HEK293T (cell line): ENCODE data around the gene KCND3.

Source experiments
- ARNT ChIP-seq: fragments of 450-650 bp; IDR thresholded peaks from 2 replicates; pipeline ENCODE4 v1.6.1; 2017; ENCODE audit warnings: mild to moderate bottlenecking
- BHLHE40 ChIP-seq: fragments of 450-650 bp; IDR thresholded peaks from 2 replicates; pipeline ENCODE4 v1.6.1; 2016; ENCODE audit warnings: mild to moderate bottlenecking, moderate library complexity, borderline replicate concordance
- CTBP1 ChIP-seq: fragments of 450-650 bp; IDR thresholded peaks from 2 replicates; pipeline ENCODE4 v1.6.1; 2016; ENCODE audit warnings: borderline replicate concordance
- ELF4 ChIP-seq: fragments of 450-650 bp; IDR thresholded peaks from 2 replicates; pipeline ENCODE4 v1.6.1; 2017; ENCODE audit warnings: antibody characterized with exemption
- FOXA1 ChIP-seq: fragments of 450-650 bp; IDR thresholded peaks from 2 replicates; pipeline ENCODE4 v1.6.1; 2016; ENCODE audit warnings: mild to moderate bottlenecking
- FOXK2 ChIP-seq: fragments of 450-650 bp; IDR thresholded peaks from 2 replicates; pipeline ENCODE4 v1.6.1; 2016; ENCODE audit warnings: mild to moderate bottlenecking
- FOXM1 ChIP-seq: fragments of 450-650 bp; IDR thresholded peaks from 2 replicates; pipeline ENCODE4 v1.6.1; 2017; ENCODE audit warnings: mild to moderate bottlenecking, borderline replicate concordance
- HDGF ChIP-seq: fragments of 450-650 bp; IDR thresholded peaks from 2 replicates; pipeline ENCODE4 v1.6.1; 2017; ENCODE audit warnings: antibody characterized with exemption, borderline replicate concordance
- L3MBTL2 ChIP-seq: fragments of 450-650 bp; conservative IDR thresholded peaks from 2 replicates; pipeline ENCODE4 v1.6.1; 2016; ENCODE audit warnings: mild to moderate bottlenecking
- NFRKB ChIP-seq: fragments of 450-650 bp; IDR thresholded peaks from 2 replicates; pipeline ENCODE4 v1.6.1; 2016; ENCODE audit warnings: mild to moderate bottlenecking, moderate library complexity
- PKNOX1 ChIP-seq: fragments of 450-650 bp; IDR thresholded peaks from 2 replicates; pipeline ENCODE4 v1.6.1; 2016
- SP1 ChIP-seq: fragments of 450-650 bp; IDR thresholded peaks from 2 replicates; pipeline ENCODE4 v1.6.1; 2017
- SUZ12 ChIP-seq: fragments of 450-650 bp; IDR thresholded peaks from 2 replicates; pipeline ENCODE4 v1.6.1; 2016; ENCODE audit warnings: mild to moderate bottlenecking
- ZNF384 ChIP-seq: fragments of 450-650 bp; IDR thresholded peaks from 2 replicates; pipeline ENCODE4 v1.6.1; 2016

DNA sequence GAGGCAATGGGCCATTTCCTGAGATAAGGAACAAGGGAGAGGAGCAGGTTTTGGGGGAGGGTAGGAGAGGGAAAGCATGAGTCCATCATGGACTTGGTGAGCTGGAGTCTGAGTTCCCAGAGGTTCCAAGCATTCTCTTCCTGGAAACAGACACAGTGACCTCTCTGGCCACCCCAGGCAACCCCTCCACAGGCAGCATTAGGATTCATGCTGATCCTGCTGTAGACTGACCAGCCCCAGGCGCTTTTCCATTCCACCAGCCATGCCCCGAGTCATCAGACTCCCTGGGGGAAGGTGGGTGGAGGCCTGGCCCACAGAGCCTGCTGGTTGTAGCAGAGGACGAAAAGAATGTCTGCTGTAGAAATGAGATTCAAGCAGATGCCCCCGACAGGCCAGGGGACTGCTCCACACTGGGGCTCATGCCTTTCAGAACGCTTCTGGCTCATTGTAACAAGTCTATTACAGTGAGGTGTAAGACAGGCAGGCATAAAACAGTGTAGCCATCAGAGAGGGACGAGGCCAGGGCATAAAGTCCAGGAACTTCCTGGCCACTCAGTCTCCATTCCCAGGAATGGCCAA lies 52.2 kb downstream of the KCND3 start:
- TF ChIP-seq ARNT (no peak), L3MBTL2 (no peak), FOXA1 (no peak), CTBP1 (no peak), FOXM1 (no peak), ELF4 (no peak), SUZ12 (no peak), HDGF (no peak), PKNOX1 (no peak), BHLHE40 (no peak), NFRKB (no peak), ZNF384 (no peak), SP1 (no peak), FOXK2 (no peak)
